GM12875 (cell line): ENCODE measurements around the gene HBG2.

Source experiments
- H3K4me3 ChIP-seq: one replicate; pipeline ENCODE4 v1.5.1; 2011; ENCODE audit warnings: low read depth, low read length, control low read depth
- TF ChIP-seq, protein P1 (sequence below): IDR thresholded peaks from 2 replicates; pipeline ENCODE4 v1.5.1; 2011; ENCODE audit warnings: low read depth, mild to moderate bottlenecking, control low read depth, inconsistent platforms, low read length, moderate library complexity, borderline replicate concordance; ENCODE audit not compliant: insufficient read depth

Gene HBG2

DNA sequence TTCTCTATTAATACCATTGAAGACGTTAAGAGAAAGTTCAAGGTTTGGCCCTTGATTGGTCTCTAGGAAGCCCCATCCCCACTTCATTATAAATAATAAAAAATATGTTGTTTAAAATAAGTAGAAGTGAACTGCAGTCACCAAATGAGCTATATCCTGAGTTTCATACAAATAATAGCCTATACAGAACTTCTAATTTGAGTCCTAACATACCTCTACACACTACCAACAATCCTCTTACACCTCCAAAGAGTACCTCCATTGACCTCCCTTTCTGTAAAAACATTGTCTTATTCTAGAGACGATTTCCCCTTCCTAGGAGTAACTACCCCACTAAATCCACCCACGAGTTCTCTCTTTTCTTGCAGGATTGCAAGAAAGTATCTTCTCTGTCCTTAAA lies 13.1 kb downstream of the HBG2 start:
- TF ChIP-seq, protein P1, sequence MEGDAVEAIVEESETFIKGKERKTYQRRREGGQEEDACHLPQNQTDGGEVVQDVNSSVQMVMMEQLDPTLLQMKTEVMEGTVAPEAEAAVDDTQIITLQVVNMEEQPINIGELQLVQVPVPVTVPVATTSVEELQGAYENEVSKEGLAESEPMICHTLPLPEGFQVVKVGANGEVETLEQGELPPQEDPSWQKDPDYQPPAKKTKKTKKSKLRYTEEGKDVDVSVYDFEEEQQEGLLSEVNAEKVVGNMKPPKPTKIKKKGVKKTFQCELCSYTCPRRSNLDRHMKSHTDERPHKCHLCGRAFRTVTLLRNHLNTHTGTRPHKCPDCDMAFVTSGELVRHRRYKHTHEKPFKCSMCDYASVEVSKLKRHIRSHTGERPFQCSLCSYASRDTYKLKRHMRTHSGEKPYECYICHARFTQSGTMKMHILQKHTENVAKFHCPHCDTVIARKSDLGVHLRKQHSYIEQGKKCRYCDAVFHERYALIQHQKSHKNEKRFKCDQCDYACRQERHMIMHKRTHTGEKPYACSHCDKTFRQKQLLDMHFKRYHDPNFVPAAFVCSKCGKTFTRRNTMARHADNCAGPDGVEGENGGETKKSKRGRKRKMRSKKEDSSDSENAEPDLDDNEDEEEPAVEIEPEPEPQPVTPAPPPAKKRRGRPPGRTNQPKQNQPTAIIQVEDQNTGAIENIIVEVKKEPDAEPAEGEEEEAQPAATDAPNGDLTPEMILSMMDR = no peak
- H3K4me3 ChIP-seq = no peak overlapping the region

DNA sequence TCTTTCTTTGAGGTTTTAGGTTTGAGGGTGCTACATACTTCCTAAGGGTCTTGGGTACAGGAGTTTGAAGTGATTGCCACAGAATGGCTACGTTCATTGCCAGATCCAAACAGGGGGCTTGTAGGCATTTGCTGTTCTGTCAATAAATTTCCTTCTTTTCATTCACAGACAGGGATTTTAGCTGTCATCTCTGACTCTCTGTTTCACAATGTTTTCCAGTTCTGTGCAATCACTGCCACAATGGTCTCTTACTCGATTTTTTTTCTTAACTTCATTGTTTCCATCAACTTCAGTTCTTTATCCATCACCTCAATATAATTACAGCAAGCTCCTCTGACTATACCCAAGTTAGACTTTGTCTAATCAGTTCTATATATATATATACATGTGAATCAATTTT lies 14.1 kb downstream of the HBG2 start:
- TF ChIP-seq, protein P1 = no peak

GRCh38 chr11:5240056-5240455 lies 14.5 kb downstream of the HBG2 start:
- no peak overlapping the region for H3K4me3 ChIP-seq
- TF ChIP-seq, protein P1 = no peak

More for the DNA sequence above, 14.1 kb downstream of the HBG2 start:
- no peak overlapping the region for H3K4me3 ChIP-seq

GRCh38 chr11:5239046-5239445 lies 15.5 kb downstream of the HBG2 start:
- TF ChIP-seq, protein P1 = no peak
- H3K4me3 ChIP-seq = no peak overlapping the region

DNA sequence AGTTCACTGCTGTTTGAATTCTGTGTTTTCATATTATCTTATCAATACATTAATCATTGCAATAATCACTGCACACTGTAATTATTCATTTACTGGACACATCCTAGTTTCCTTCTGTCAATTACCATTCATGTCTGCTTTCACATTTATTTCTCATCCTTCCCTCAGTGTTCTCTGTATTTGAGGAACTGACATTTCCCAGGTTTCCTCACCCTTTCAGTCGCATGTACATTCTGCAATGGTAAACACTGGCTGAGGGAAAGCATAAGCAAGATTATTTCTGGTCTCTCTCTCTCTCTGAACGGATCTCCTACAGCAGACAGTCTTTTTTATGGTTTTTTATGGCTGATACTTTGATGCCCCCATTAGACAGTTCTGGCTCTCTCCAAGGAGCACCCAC lies 16.1 kb downstream of the HBG2 start:
- TF ChIP-seq, protein P1 = no peak
- no peak overlapping the region for H3K4me3 ChIP-seq

- TF ChIP-seq, protein P1 = no peak
- no peak overlapping the region for H3K4me3 ChIP-seq
Measured at GRCh38 chr11:5237420-5237819, 17.2 kb downstream of the HBG2 start.

DNA sequence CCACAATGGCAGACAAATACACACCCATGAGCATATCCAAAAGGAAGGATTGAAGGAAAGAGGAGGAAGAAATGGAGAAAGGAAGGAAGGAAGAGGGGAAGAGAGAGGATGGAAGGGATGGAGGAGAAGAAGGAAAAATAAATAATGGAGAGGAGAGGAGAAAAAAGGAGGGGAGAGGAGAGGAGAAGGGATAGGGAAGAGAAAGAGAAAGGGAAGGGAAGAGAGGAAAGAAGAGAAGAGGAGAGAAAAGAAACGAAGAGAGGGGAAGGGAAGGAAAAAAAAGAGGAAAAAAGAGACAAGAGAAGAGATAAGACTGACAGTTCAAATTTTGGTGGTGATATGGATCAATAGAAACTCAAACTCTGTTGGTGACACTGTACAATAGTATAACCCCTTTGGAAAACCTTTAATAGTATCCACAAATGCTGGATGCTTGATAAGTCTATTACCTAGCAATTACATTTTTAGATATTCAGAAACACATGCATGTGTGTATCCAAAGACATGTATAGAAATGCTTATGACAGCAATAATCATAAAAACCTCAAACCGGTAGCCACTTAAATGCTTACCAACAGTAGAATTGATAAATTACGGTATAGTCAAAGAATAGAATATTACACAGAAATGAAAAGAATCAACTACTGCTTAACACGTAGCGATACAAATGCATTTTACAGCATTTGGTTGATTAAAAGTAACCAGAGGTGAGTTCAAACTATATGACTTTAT lies 19.1 kb downstream of the HBG2 start:
- H3K4me3 ChIP-seq = no peak overlapping the region
- TF ChIP-seq, protein P1 = no peak
